ENCODE data around the gene EXOC4. TPM values are rescaled to one million over a fixed set of nuclear protein-coding genes. Genes with fewer than 3 reads are reported as not detected.

EXOC4 gene
- total and polyA plus RNA-seq, 2 of the 8 experiments (the other 6 are each of a cell fraction or from before 2014, with no cell fraction given) = 27.0 to 67.3 TPM

DNA sequence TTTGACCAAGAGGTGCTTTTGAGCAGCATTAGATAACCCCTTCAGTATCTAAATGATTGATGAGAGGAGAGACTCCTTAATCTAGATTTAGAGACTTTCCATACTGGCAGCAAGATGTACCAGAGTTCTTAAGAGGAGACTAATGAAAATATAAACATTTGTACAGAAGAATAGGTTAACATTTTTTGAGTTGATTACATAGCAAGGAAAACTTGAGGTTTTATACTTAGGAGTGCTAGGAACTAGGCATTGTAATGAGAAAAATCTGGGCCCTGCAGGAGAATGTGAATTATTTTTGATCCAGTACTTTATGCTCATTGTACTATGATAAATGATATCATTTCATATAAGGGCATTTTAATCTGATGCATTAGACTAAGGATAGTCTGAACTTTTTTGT is 261.7 kb downstream of the EXOC4 start:
- FAIRE-seq = no peak
- H2BK12ac ChIP-seq (ENCODE audit: low read depth, low read length) = no peak overlapping the region
- CTCF ChIA-PET (ENCODE audit: partially characterized antibody) = no interaction called here
- no peak for TF ChIP-seq KDM1A (IDR thresholded peaks at IDR 0.05; ENCODE audit: borderline replicate concordance, low read length)
- TF ChIP-seq EP300 (IDR thresholded peaks at IDR 0.05; ENCODE audit: borderline replicate concordance in 1 of 2, low read depth in 2 of 2, low read length in 2 of 2) = no peak
- no peak for TF ChIP-seq SIRT6 (IDR thresholded peaks at IDR 0.05; ENCODE audit: low read length)
- no peak for TF ChIP-seq SP2 (IDR thresholded peaks at IDR 0.05; ENCODE audit: low read length)
- TF ChIP-seq, protein P1, sequence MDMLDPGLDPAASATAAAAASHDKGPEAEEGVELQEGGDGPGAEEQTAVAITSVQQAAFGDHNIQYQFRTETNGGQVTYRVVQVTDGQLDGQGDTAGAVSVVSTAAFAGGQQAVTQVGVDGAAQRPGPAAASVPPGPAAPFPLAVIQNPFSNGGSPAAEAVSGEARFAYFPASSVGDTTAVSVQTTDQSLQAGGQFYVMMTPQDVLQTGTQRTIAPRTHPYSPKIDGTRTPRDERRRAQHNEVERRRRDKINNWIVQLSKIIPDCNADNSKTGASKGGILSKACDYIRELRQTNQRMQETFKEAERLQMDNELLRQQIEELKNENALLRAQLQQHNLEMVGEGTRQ (IDR thresholded peaks at IDR 0.05; ENCODE audit: low read length) = no peak
- no peak for TF ChIP-seq ASH2L (IDR thresholded peaks at IDR 0.05; ENCODE audit: low read length)
- TF ChIP-seq BRCA1 (IDR thresholded peaks at IDR 0.05; ENCODE audit: low read depth, low read length) = no peak
- TF ChIP-seq SIX5 (IDR thresholded peaks at IDR 0.05; ENCODE audit: low read depth, low read length) = no peak
- no peak for TF ChIP-seq RAD21 (IDR thresholded peaks at IDR 0.05 in 1 of 2, conservative IDR thresholded peaks at IDR 0.05 in 1 of 2; ENCODE audit: low read depth in 2 of 2, low read length in 2 of 2)
- TF ChIP-seq RXRA (IDR thresholded peaks at IDR 0.05; ENCODE audit: insufficient read depth, low read depth, low read length) = no peak
- no peak for TF ChIP-seq RBBP5 (IDR thresholded peaks at IDR 0.05; ENCODE audit: borderline replicate concordance, low read depth, low read length)
- no peak for TF ChIP-seq CTCF (IDR thresholded peaks at IDR 0.05; ENCODE audit: control extremely low read depth in 1 of 3, insufficient read depth in 1 of 3, low read depth in 1 of 3, low read length in 3 of 3)

More for the DNA sequence above, 261.7 kb downstream of the EXOC4 start:
- no peak overlapping the region for H4K5ac ChIP-seq (ENCODE audit: insufficient read length, low read depth, low read length)
- no peaks in the 10 kb centered on the region for H3K9me3 ChIP-seq (ENCODE audit: insufficient read depth in 2 of 2, low read depth in 1 of 2, low read length in 1 of 2)
- H2AFZ ChIP-seq (ENCODE audit: low read length) = no peak overlapping the region
- H3K27me3 ChIP-seq (replicated peaks in 1 of 4; ENCODE audit: control insufficient read depth in 3 of 4, extremely low read depth in 1 of 4, insufficient read depth in 3 of 4, low read length in 3 of 4) = no peaks in the 10 kb centered on the region
- H3K56ac ChIP-seq (replicated peaks; ENCODE audit: insufficient read length, low read depth, low read length) = no peak overlapping the region
- no peak overlapping the region for H3K27ac ChIP-seq (ENCODE audit: low read depth, low read length)
- no peak overlapping the region for H4K8ac ChIP-seq (ENCODE audit: extremely low read depth, insufficient read depth, low read length)
- no peak overlapping the region for H2BK120ac ChIP-seq (replicated peaks; ENCODE audit: low read depth, low read length)
- no peaks in the 10 kb centered on the region for H3K23me2 ChIP-seq (ENCODE audit: low read depth, low read length)
- H2AK5ac ChIP-seq (ENCODE audit: low read depth, low read length) = no peak overlapping the region
- no peak overlapping the region for H3K18ac ChIP-seq (ENCODE audit: extremely low read depth, low read length)
- no peak overlapping the region for H4K91ac ChIP-seq (replicated peaks; ENCODE audit: insufficient read length, low read length)
- H3K4ac ChIP-seq (replicated peaks; ENCODE audit: insufficient read length, low read depth, low read length) = no peak overlapping the region
- H3K4me1 ChIP-seq (replicated peaks in 1 of 4; ENCODE audit: control insufficient read depth in 3 of 4, insufficient read depth in 4 of 4, low read length in 3 of 4) = no peaks in the 10 kb centered on the region
- POLR2A ChIA-PET (ENCODE audit: partially characterized antibody) = no interaction called here
- no peak overlapping the region for H2BK20ac ChIP-seq (ENCODE audit: low read length)
- no peak overlapping the region for H2BK5ac ChIP-seq (ENCODE audit: low read depth, low read length)
- H3K4me3 ChIP-seq (ENCODE audit: extremely low read depth in 1 of 4, insufficient read depth in 2 of 4, low read depth in 3 of 4, low read length in 4 of 4) = no peak overlapping the region
- H4K20me1 ChIP-seq (replicated peaks in 1 of 2; ENCODE audit: control insufficient read depth in 1 of 2, insufficient read depth in 2 of 2, low read length in 2 of 2) = no peaks in the 10 kb centered on the region
- no peak overlapping the region for H3K4me2 ChIP-seq (ENCODE audit: insufficient read depth in 1 of 2, low read depth in 2 of 2, low read length in 2 of 2)
- no peaks in the 10 kb centered on the region for H3K79me1 ChIP-seq (ENCODE audit: low read depth, low read length)
- H3K14ac ChIP-seq (ENCODE audit: insufficient read length) = no peak overlapping the region
- no peaks in the 10 kb centered on the region for H3K79me2 ChIP-seq (ENCODE audit: control insufficient read depth in 1 of 2, insufficient read depth in 2 of 2, low read length in 2 of 2)
- H3K23ac ChIP-seq (ENCODE audit: insufficient read length) = no peak overlapping the region
- no peak overlapping the region for H3K9ac ChIP-seq (replicated peaks in 1 of 4; ENCODE audit: extremely low read depth in 1 of 4, low read depth in 3 of 4, low read length in 3 of 4)
- no peak overlapping the region for H2BK15ac ChIP-seq (ENCODE audit: low read length)
- no peaks in the 10 kb centered on the region for H3K36me3 ChIP-seq (ENCODE audit: control insufficient read depth in 2 of 4, insufficient read depth in 4 of 4, low read length in 3 of 4)
- DNase-seq (ENCODE audit: low read depth in 1 of 2, low spot score in 2 of 2) = no peak
